HepG2 (cell line): ENCODE measurements around the gene HIPK4. TPM values are rescaled to one million over a fixed set of nuclear protein-coding genes. Genes with fewer than 3 reads are reported as not detected.

Experiments
- BCL3 ChIP-seq: sonication (generic); formaldehyde crosslinking; IDR thresholded peaks from 2 replicates; pipeline ENCODE4 v1.5.1; 2020; ENCODE audit warnings: mild to moderate bottlenecking, missing genetic modification reagents, moderate library complexity
- CERS6 ChIP-seq: sonication (generic); formaldehyde crosslinking; IDR thresholded peaks from 2 replicates; pipeline ENCODE4 v1.5.0; 2020; ENCODE audit warnings: missing genetic modification reagents
- GPN1 ChIP-seq: sonication (generic); formaldehyde crosslinking; IDR thresholded peaks from 2 replicates; pipeline ENCODE4 v1.5.1; 2020; ENCODE audit warnings: missing genetic modification reagents, borderline replicate concordance
- HOXD1 ChIP-seq: sonication (generic); formaldehyde crosslinking; IDR thresholded peaks from 2 replicates; pipeline ENCODE4 v1.5.0; 2020; ENCODE audit warnings: missing genetic modification reagents
- JDP2 ChIP-seq: sonication (generic); formaldehyde crosslinking; IDR thresholded peaks from 2 replicates; pipeline ENCODE4 v1.8.1; 2022; ENCODE audit warnings: missing genetic modification reagents, borderline replicate concordance
- KMT2A ChIP-seq: sonication (generic); formaldehyde crosslinking; IDR thresholded peaks from 2 replicates; pipeline ENCODE4 v1.4.0; 2020; ENCODE audit warnings: missing genetic modification reagents
- MYC ChIP-seq: sonication (generic); formaldehyde crosslinking; IDR thresholded peaks from 2 replicates; pipeline ENCODE4 v1.9.0; 2021; ENCODE audit warnings: missing genetic modification reagents, borderline replicate concordance
- REST ChIP-seq, 2 experiments: IDR thresholded peaks; 2 replicates each; pipeline ENCODE4 v1.6.1; 2011 to 2012; ENCODE audit warnings: low read length in 2 of 2, borderline replicate concordance in 1 of 2, low read depth in 1 of 2, mild to moderate bottlenecking in 1 of 2, moderate library complexity in 1 of 2
- TBL1XR1 ChIP-seq: fragments of 150-350 bp; IDR thresholded peaks from 2 replicates; pipeline ENCODE4 v1.6.1; 2014; ENCODE audit warnings: borderline replicate concordance, low read length; ENCODE audit not compliant: partially characterized antibody
- YEATS4 ChIP-seq: sonication (generic); formaldehyde crosslinking; IDR thresholded peaks from 2 replicates; pipeline ENCODE4 v1.4.0; 2020; ENCODE audit warnings: missing genetic modification reagents, borderline replicate concordance
- ZEB1 ChIP-seq: IDR thresholded peaks from 2 replicates; pipeline ENCODE4 v1.6.1; 2012; ENCODE audit warnings: mild to moderate bottlenecking, low read depth, inconsistent platforms; ENCODE audit not compliant: insufficient replicate concordance
- ZFP62 ChIP-seq: sonication (generic); formaldehyde crosslinking; IDR thresholded peaks from 2 replicates; pipeline ENCODE4 v1.4.0; 2020; ENCODE audit warnings: missing genetic modification reagents
- ZNF430 ChIP-seq: sonication (generic); formaldehyde crosslinking; IDR thresholded peaks from 2 replicates; pipeline ENCODE4 v1.9.0; 2021; ENCODE audit warnings: mild to moderate bottlenecking, missing genetic modification reagents
- ZNF468 ChIP-seq: sonication (generic); formaldehyde crosslinking; IDR thresholded peaks from 2 replicates; pipeline ENCODE4 v1.8.0; 2022; ENCODE audit warnings: mild to moderate bottlenecking, moderate library complexity, missing genetic modification reagents
- ZNF670 ChIP-seq: sonication (generic); formaldehyde crosslinking; IDR thresholded peaks from 2 replicates; pipeline ENCODE4 v1.8.0; 2022; ENCODE audit warnings: mild to moderate bottlenecking, missing genetic modification reagents, borderline replicate concordance
- ZNF678 ChIP-seq: sonication (generic); formaldehyde crosslinking; IDR thresholded peaks from 2 replicates; pipeline ENCODE4 v1.4.0; 2020; ENCODE audit warnings: mild to moderate bottlenecking, missing genetic modification reagents
- ZSCAN22 ChIP-seq: sonication (generic); formaldehyde crosslinking; IDR thresholded peaks from 2 replicates; pipeline ENCODE4 v1.4.0; 2020; ENCODE audit warnings: mild to moderate bottlenecking, missing genetic modification reagents
- polyA plus RNA-seq, 8 experiments: library from polyadenylated mRNA; depleted of rRNA in 3 of 8; stranded (reverse) in 7 of 8; unstranded in 1 of 8; fragments of >200 nt; fragmentation: Illumina TruSeq in 4 of 8; extraction: Trizol in 4 of 8; gene quantifications; 2 replicates each; pipeline versions ENCODE4 v1.2.1 to v1.2.3, GENCODE V29; 2011 to 2016; ENCODE audit warnings: low read depth in 4 of 8, missing spikeins in 1 of 8, mixed read lengths in 1 of 8; ENCODE audit not compliant: insufficient read depth in 1 of 8
- total RNA-seq, 5 experiments: library from RNA; depleted of rRNA; stranded (reverse); fragments of >200 nt; fragmentation: Illumina TruSeq; extraction: Trizol; gene quantifications; 2 replicates each; pipeline ENCODE4 v1.2.3, GENCODE V29; 2016; ENCODE audit warnings: low read depth in 1 of 5
- TF ChIP-seq, protein P1 (sequence below): sonication (generic); formaldehyde crosslinking; IDR thresholded peaks from 2 replicates; pipeline ENCODE4 v1.5.1; 2020; ENCODE audit warnings: missing genetic modification reagents, mild to moderate bottlenecking, borderline replicate concordance
- TF ChIP-seq, protein P2 (sequence below): sonication (generic); formaldehyde crosslinking; IDR thresholded peaks from 2 replicates; pipeline ENCODE4 v1.5.1; 2020; ENCODE audit warnings: mild to moderate bottlenecking, missing genetic modification reagents

Gene HIPK4
- total and polyA plus RNA-seq, 2 of the 13 experiments (the other 11 are each of a cell fraction or from before 2014, with no cell fraction given), result 0.03 TPM; not detected in 1

GRCh38 chr19:40424637-40425449 is 34.9 kb upstream of the HIPK4 start (continued):
- TF ChIP-seq KMT2A (CRISPR knock-in tag) (0 out of 2 replicates have a peak, but pooled peaks have one; percentile 18), CERS6 (CRISPR knock-in tag) (no peak), JDP2 (no peak), ZFP62 (CRISPR knock-in tag) (no peak), REST (IDR thresholded peaks at IDR 0.05; ENCODE audit: borderline replicate concordance in 1 of 2, low read depth in 1 of 2, low read length in 2 of 2) (no peak), HOXD1 (no peak), YEATS4 (CRISPR knock-in tag) (no peak), GPN1 (CRISPR knock-in tag) (no peak), ZNF670 (CRISPR knock-in tag) (no peak), ZNF678 (CRISPR knock-in tag) (no peak), MYC (CRISPR knock-in tag) (no peak), BCL3 (CRISPR knock-in tag) (no peak; the same call in 1 of the 2 replicates), TBL1XR1 (no peak), ZSCAN22 (CRISPR knock-in tag) (0 out of 2 replicates have a peak, but pooled peaks have one; percentile 42), ZNF430 (CRISPR knock-in tag) (no peak), ZNF468 (no peak), ZEB1 (no peak)
- TF ChIP-seq, protein P1, sequence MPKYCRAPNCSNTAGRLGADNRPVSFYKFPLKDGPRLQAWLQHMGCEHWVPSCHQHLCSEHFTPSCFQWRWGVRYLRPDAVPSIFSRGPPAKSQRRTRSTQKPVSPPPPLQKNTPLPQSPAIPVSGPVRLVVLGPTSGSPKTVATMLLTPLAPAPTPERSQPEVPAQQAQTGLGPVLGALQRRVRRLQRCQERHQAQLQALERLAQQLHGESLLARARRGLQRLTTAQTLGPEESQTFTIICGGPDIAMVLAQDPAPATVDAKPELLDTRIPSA (CRISPR knock-in tag), result peak; percentile 50; the same call in 1 of the 2 replicates
- TF ChIP-seq, protein P2, sequence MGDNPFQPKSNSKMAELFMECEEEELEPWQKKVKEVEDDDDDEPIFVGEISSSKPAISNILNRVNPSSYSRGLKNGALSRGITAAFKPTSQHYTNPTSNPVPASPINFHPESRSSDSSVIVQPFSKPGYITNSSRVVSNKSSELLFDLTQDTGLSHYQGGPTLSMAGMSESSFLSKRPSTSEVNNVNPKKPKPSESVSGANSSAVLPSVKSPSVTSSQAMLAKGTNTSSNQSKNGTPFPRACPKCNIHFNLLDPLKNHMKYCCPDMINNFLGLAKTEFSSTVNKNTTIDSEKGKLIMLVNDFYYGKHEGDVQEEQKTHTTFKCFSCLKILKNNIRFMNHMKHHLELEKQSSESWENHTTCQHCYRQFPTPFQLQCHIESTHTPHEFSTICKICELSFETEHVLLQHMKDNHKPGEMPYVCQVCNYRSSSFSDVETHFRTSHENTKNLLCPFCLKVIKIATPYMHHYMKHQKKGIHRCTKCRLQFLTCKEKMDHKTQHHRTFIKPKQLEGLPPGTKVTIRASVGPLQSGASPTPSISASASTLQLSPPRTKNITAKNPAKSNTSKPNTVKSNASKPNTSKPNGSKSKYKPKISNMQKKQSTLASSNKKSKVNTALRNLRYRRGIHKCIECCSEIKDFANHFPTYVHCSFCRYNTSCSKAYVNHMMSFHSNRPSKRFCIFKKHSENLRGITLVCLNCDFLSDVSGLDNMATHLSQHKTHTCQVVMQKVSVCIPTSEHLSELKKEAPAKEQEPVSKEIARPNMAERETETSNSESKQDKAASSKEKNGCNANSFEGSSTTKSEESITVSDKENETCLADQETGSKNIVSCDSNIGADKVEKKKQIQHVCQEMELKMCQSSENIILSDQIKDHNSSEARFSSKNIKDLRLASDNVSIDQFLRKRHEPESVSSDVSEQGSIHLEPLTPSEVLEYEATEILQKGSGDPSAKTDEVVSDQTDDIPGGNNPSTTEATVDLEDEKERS (CRISPR knock-in tag), result no peak
